SK-N-SH (cell line): ENCODE data around the gene P3H3. TPM values are rescaled to one million over a fixed set of nuclear protein-coding genes. Genes with fewer than 3 reads are reported as not detected.

Experiments used
- CTCF ChIA-PET: fragments of 300-600, 350-600 bp; formaldehyde crosslinking; extraction: SDS; loops from one replicate; lab custom pipeline; 2021; lab: Yijun Ruan, JAX
- POLR2A ChIA-PET: fragments of 350-600 bp; sonication (Branson Sonifier 250); formaldehyde crosslinking; extraction: SDS; loops from one replicate; lab custom pipeline; 2020; ENCODE audit warnings: antibody characterized with exemption, inconsistent platforms; lab: Yijun Ruan, JAX
- DNase-seq: peaks from one replicate; pipeline ENCODE4 v3.0.0; 2012
- H2AFZ ChIP-seq: fragments of 200-600 bp; sonication (generic); 2 replicates; pipeline ENCODE4 v1.8.1; 2016; ENCODE audit warnings: antibody characterized with exemption, mild to moderate bottlenecking, low read depth
- H3F3A ChIP-seq: fragments of 200-600 bp; sonication (generic); replicated peaks from 2 replicates; pipeline ENCODE3; 2016; ENCODE audit warnings: antibody characterized with exemption, mild to moderate bottlenecking; ENCODE audit not compliant: insufficient read depth
- H3K27ac ChIP-seq, 2 experiments: fragments of 200-500 bp in 1 of 2; fragments of 200-600 bp in 1 of 2; sonication (Bioruptor generic) in 1 of 2; sonication (generic), shearing (Covaris generic) in 1 of 2; 2 replicates each; pipeline versions ENCODE4 v1.5.1 to v1.6.1; 2014 to 2016; ENCODE audit warnings: low read depth in 2 of 2, inconsistent platforms in 1 of 2, low read length in 1 of 2, mild to moderate bottlenecking in 1 of 2, mixed read lengths in 1 of 2
- H3K27me3 ChIP-seq: fragments of 200-600 bp; sonication (generic), shearing (Covaris generic); 2 replicates; pipeline ENCODE4 v1.6.1; 2016; ENCODE audit warnings: mixed run types; ENCODE audit not compliant: insufficient read depth
- H3K36me3 ChIP-seq, 2 experiments: fragments of 200-500 bp in 1 of 2; fragments of 200-600 bp in 1 of 2; sonication (Bioruptor generic) in 1 of 2; sonication (generic) in 1 of 2; replicated peaks in 1 of 2; 2 replicates each; pipeline versions ENCODE3 to v1.5.1; 2014 to 2016; ENCODE audit warnings: low read length in 1 of 2, mild to moderate bottlenecking in 1 of 2; ENCODE audit not compliant: insufficient read depth in 2 of 2, control insufficient read depth in 1 of 2
- H3K4me1 ChIP-seq, 2 experiments: fragments of 200-500 bp in 1 of 2; fragments of 200-600 bp in 1 of 2; sonication (Bioruptor generic) in 1 of 2; sonication (generic), shearing (Covaris generic) in 1 of 2; 2 replicates each; pipeline versions ENCODE4 v1.5.1 to v1.6.1; 2014 to 2016; ENCODE audit warnings: low read depth in 1 of 2, low read length in 1 of 2, mixed run types in 1 of 2; ENCODE audit not compliant: insufficient read depth in 2 of 2, control insufficient read depth in 1 of 2
- H3K4me2 ChIP-seq: fragments of 200-600 bp; sonication (generic), shearing (Covaris generic); 2 replicates; pipeline ENCODE4 v1.6.1; 2017; ENCODE audit warnings: mixed run types
- H3K4me3 ChIP-seq, 2 experiments: fragments of 200-500 bp in 1 of 2; fragments of 200-600 bp in 1 of 2; sonication (Bioruptor generic) in 1 of 2; sonication (generic), shearing (Covaris generic) in 1 of 2; 2 replicates each; pipeline versions ENCODE4 v1.5.1 to v1.8.1; 2014 to 2016; ENCODE audit warnings: low read depth in 2 of 2, inconsistent platforms in 1 of 2, low read length in 1 of 2, mild to moderate bottlenecking in 1 of 2, mixed read lengths in 1 of 2, moderate library complexity in 1 of 2
- H3K79me2 ChIP-seq: fragments of 200-600 bp; sonication (generic); 2 replicates; pipeline ENCODE4 v1.8.1; 2017; ENCODE audit warnings: mild to moderate bottlenecking; ENCODE audit not compliant: insufficient read depth
- H3K9ac ChIP-seq: fragments of 200-600 bp; sonication (generic); 2 replicates; pipeline ENCODE4 v1.6.1; 2017; ENCODE audit warnings: mixed run types
- H3K9me2 ChIP-seq: fragments of 200-600 bp; sonication (generic); 2 replicates; pipeline ENCODE4 v1.6.1; 2017; ENCODE audit warnings: mixed run types
- H3K9me3 ChIP-seq: fragments of 200-600 bp; sonication (generic); 2 replicates; pipeline ENCODE4 v1.6.1; 2017; ENCODE audit warnings: mixed run types, mild to moderate bottlenecking, moderate library complexity
- H4K20me1 ChIP-seq: fragments of 200-600 bp; sonication (generic); 2 replicates; pipeline ENCODE4 v1.6.1; 2017; ENCODE audit warnings: mild to moderate bottlenecking, mixed run types; ENCODE audit not compliant: insufficient read depth
- CHD2 ChIP-seq: fragments of 150-350 bp; IDR thresholded peaks from 2 replicates; pipeline ENCODE4 v1.6.1; 2018; ENCODE audit warnings: low read length; ENCODE audit not compliant: partially characterized antibody
- EZH2phosphoT487 ChIP-seq: fragments of 200-600 bp; sonication (generic); IDR thresholded peaks from 2 replicates; pipeline ENCODE4 v1.6.1; 2017; ENCODE audit warnings: low read depth, mixed run types, mild to moderate bottlenecking, antibody characterized with exemption, moderate library complexity, borderline replicate concordance
- FOXM1 ChIP-seq: IDR thresholded peaks from 2 replicates; pipeline ENCODE4 v1.4.0; 2012; ENCODE audit warnings: low read depth, mild to moderate bottlenecking
- GABPA ChIP-seq: IDR thresholded peaks from 2 replicates; pipeline ENCODE4 v1.4.0; 2012; ENCODE audit warnings: low read depth, mild to moderate bottlenecking
- GATA2 ChIP-seq: sonication (generic); formaldehyde crosslinking; IDR thresholded peaks from 2 replicates; pipeline ENCODE4 v1.5.0; 2020; ENCODE audit warnings: mild to moderate bottlenecking, missing genetic modification reagents
- MEF2A ChIP-seq: IDR thresholded peaks from 2 replicates; pipeline ENCODE4 v1.4.0; 2012; ENCODE audit warnings: low read depth, borderline replicate concordance
- MXI1 ChIP-seq: IDR thresholded peaks from 2 replicates; pipeline ENCODE4 v1.6.1; 2012; ENCODE audit warnings: mild to moderate bottlenecking, low read depth, low read length, improper control_type of control experiment
- NFIC ChIP-seq: IDR thresholded peaks from 2 replicates; pipeline ENCODE4 v1.4.0; 2012; ENCODE audit warnings: borderline replicate concordance
- NRF1 ChIP-seq: IDR thresholded peaks from 2 replicates; pipeline ENCODE4 v1.6.1; 2012; ENCODE audit warnings: low read depth, mild to moderate bottlenecking, low read length
- POLR2AphosphoS5 ChIP-seq: IDR thresholded peaks from 2 replicates; pipeline ENCODE4 v1.6.1; 2012; ENCODE audit warnings: low read depth, low read length
- RCOR1 ChIP-seq: fragments of 150-350 bp; IDR thresholded peaks from 2 replicates; pipeline ENCODE4 v1.6.1; 2017; ENCODE audit warnings: antibody characterized with exemption, low read length
- RFX5 ChIP-seq: IDR thresholded peaks from 2 replicates; pipeline ENCODE4 v1.6.1; 2012; ENCODE audit warnings: mild to moderate bottlenecking, improper control_type of control experiment, low read length
- RXRA ChIP-seq: IDR thresholded peaks from 2 replicates; pipeline ENCODE4 v1.4.0; 2012; ENCODE audit warnings: low read depth, mild to moderate bottlenecking, borderline replicate concordance
- TEAD4 ChIP-seq: IDR thresholded peaks from 2 replicates; pipeline ENCODE4 v1.4.0; 2012; ENCODE audit warnings: mild to moderate bottlenecking, borderline replicate concordance; ENCODE audit not compliant: insufficient read depth
- WGBS: methylation state at CpG from one replicate; pipeline ENCODE4 v1.1.6; 2017; ENCODE audit warnings: low lambda C conversion rate; 5-methylcytosine and 5-hydroxymethylcytosine counted together
- polyA plus RNA-seq, 3 experiments: library from polyadenylated mRNA; depleted of rRNA; stranded (reverse); fragments of >200 nt; gene quantifications; 2 replicates each; pipeline ENCODE4 v1.2.3, GENCODE V29; 2012
- TF ChIP-seq, protein P1 (sequence below): IDR thresholded peaks from 2 replicates; pipeline ENCODE4 v1.4.0; 2012; ENCODE audit warnings: low read depth, borderline replicate concordance
- TF ChIP-seq, protein P2 (sequence below): IDR thresholded peaks from 2 replicates; pipeline ENCODE4 v1.6.1; 2012; ENCODE audit warnings: mild to moderate bottlenecking, low read depth, low read length, moderate library complexity
- TF ChIP-seq, protein P3 (sequence below): IDR thresholded peaks from 2 replicates; pipeline ENCODE4 v1.4.0; 2012; ENCODE audit warnings: low read depth
- TF ChIP-seq, protein P4 (sequence below): IDR thresholded peaks from 2 replicates; pipeline ENCODE4; 2012

Gene P3H3
- polyA plus RNA-seq, 1 of the 3 experiments (the other 2 are of a cell fraction) = 74.6 TPM

DNA sequence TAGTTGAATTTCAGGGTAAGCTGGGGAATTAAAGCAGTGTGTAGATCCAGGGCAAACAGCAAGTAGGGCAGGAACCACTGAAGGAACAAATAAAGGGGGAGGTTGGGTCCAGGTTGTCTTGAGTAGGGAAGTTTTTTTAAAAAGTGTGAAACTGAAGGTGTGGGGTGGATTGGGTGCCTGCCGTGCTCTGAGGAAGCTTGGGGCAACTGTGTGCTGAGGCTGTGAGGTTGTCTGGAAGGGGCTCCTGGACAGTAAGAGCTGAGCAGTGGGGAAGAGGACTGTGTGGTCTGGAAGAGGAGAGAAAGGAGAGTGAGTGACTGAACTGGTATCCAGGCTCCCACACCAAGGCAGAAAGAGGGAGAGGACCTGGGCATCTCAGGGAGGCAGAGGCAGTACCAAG, 17.4 kb upstream of the P3H3 start:
- no peak overlapping the region for H3K9ac ChIP-seq
- H3K27ac ChIP-seq = no peak overlapping the region
- 94% methylated on average over 1 of the region's 1 CpG for WGBS
- CTCF ChIA-PET = interaction anchor here (0.6 to 5.3 kb wide), 5 partner anchors 12 to 206 kb away, joined by 3 to 26 read pairs (median 5); partner anchors contain the start of gene MLF2
- no peak overlapping the region for H3K4me3 ChIP-seq
- POLR2A ChIA-PET = interaction anchor here (0.6 kb wide), 1 partner anchor 372 kb away, joined by 3 read pairs; no protein-coding TSS in a partner anchor
- no peaks in the 10 kb centered on the region for H3F3A ChIP-seq
- no peaks in the 10 kb centered on the region for H3K36me3 ChIP-seq
- no peaks in the 10 kb centered on the region for H4K20me1 ChIP-seq
- no peaks in the 10 kb centered on the region for H3K27me3 ChIP-seq
- H3K9me3 ChIP-seq = no peaks in the 10 kb centered on the region
- no peaks in the 10 kb centered on the region for H3K9me2 ChIP-seq
- no peak overlapping the region for H2AFZ ChIP-seq
- peaks cover 0 to 1% of the 10 kb centered on the region in 2 experiments; a peak in 1 of 4 replicates for H3K4me1 ChIP-seq
- DNase-seq = no peak
- no peak overlapping the region for H3K4me2 ChIP-seq
- TF ChIP-seq FOXM1 = no peak
- no peaks in the 10 kb centered on the region for H3K79me2 ChIP-seq

DNA sequence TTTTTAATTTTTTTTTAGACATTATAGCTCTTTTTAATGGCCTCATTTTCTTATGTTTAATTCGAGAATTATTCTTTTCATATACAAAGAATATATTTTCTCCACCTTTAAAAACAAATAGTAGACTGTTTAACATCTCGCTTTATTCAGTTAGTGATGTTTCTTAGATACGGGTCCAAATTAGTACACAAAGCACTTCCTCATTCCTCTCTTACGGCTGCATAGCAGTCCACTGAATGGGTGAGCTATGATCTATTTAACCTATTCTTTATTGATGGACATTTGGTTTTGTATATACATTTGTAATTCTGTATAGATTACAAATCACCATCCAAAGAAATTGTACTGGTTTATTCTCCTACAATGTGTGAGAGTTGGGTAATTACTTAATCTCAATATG, 14.8 kb upstream of the P3H3 start:
- 67% methylated on average over 4 of the region's 4 CpGs for WGBS
- Histone ChIP-seq H3K9ac (no peak overlapping the region), H3K4me1 (peaks cover 0 to 27% of the 10 kb centered on the region in 2 experiments; a peak in 1 of 4 replicates), H3K9me2 (no peaks in the 10 kb centered on the region), H3K27ac (no peak overlapping the region), H3K4me2 (no peak overlapping the region), H3K27me3 (no peaks in the 10 kb centered on the region), H3K79me2 (no peaks in the 10 kb centered on the region), H2AFZ (no peak overlapping the region), H4K20me1 (no peaks in the 10 kb centered on the region), H3F3A (no peaks in the 10 kb centered on the region), H3K9me3 (no peaks in the 10 kb centered on the region), H3K36me3 (no peaks in the 10 kb centered on the region), H3K4me3 (no peak overlapping the region)
- TF ChIP-seq EZH2phosphoT487 (no peak), NFIC (no peak), GATA2 (CRISPR knock-in tag) (no peak), TEAD4 (no peak), FOXM1 (no peak), MXI1 (no peak), POLR2AphosphoS5 (no peak), GABPA (no peak), NRF1 (no peak), RXRA (no peak), CHD2 (no peak), RFX5 (no peak), RCOR1 (no peak), MEF2A (no peak)
- TF ChIP-seq, protein P1, sequence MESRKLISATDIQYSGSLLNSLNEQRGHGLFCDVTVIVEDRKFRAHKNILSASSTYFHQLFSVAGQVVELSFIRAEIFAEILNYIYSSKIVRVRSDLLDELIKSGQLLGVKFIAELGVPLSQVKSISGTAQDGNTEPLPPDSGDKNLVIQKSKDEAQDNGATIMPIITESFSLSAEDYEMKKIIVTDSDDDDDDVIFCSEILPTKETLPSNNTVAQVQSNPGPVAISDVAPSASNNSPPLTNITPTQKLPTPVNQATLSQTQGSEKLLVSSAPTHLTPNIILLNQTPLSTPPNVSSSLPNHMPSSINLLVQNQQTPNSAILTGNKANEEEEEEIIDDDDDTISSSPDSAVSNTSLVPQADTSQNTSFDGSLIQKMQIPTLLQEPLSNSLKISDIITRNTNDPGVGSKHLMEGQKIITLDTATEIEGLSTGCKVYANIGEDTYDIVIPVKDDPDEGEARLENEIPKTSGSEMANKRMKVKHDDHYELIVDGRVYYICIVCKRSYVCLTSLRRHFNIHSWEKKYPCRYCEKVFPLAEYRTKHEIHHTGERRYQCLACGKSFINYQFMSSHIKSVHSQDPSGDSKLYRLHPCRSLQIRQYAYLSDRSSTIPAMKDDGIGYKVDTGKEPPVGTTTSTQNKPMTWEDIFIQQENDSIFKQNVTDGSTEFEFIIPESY = no peak
- TF ChIP-seq, protein P2, sequence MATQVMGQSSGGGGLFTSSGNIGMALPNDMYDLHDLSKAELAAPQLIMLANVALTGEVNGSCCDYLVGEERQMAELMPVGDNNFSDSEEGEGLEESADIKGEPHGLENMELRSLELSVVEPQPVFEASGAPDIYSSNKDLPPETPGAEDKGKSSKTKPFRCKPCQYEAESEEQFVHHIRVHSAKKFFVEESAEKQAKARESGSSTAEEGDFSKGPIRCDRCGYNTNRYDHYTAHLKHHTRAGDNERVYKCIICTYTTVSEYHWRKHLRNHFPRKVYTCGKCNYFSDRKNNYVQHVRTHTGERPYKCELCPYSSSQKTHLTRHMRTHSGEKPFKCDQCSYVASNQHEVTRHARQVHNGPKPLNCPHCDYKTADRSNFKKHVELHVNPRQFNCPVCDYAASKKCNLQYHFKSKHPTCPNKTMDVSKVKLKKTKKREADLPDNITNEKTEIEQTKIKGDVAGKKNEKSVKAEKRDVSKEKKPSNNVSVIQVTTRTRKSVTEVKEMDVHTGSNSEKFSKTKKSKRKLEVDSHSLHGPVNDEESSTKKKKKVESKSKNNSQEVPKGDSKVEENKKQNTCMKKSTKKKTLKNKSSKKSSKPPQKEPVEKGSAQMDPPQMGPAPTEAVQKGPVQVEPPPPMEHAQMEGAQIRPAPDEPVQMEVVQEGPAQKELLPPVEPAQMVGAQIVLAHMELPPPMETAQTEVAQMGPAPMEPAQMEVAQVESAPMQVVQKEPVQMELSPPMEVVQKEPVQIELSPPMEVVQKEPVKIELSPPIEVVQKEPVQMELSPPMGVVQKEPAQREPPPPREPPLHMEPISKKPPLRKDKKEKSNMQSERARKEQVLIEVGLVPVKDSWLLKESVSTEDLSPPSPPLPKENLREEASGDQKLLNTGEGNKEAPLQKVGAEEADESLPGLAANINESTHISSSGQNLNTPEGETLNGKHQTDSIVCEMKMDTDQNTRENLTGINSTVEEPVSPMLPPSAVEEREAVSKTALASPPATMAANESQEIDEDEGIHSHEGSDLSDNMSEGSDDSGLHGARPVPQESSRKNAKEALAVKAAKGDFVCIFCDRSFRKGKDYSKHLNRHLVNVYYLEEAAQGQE = no peak
- TF ChIP-seq, protein P3, sequence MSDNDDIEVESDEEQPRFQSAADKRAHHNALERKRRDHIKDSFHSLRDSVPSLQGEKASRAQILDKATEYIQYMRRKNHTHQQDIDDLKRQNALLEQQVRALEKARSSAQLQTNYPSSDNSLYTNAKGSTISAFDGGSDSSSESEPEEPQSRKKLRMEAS = no peak
- TF ChIP-seq, protein P4, sequence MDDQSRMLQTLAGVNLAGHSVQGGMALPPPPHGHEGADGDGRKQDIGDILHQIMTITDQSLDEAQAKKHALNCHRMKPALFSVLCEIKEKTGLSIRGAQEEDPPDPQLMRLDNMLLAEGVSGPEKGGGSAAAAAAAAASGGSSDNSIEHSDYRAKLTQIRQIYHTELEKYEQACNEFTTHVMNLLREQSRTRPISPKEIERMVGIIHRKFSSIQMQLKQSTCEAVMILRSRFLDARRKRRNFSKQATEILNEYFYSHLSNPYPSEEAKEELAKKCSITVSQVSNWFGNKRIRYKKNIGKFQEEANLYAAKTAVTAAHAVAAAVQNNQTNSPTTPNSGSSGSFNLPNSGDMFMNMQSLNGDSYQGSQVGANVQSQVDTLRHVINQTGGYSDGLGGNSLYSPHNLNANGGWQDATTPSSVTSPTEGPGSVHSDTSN = no peak
- CTCF ChIA-PET = interaction anchor here (0.7 to 5.3 kb wide), 8 partner anchors 12 to 129 kb away, joined by 3 to 26 read pairs (median 6); partner anchors contain the start of genes MLF2 and PTMS
- POLR2A ChIA-PET = no interaction called here
- no peak for DNase-seq
